Measurements from ENCODE around the gene TMEM120A.

Gene TMEM120A

GRCh38 chr7:75994388-75995051 lies at the start of gene TMEM120A:
Gene TMEM120A (minus strand): TSS chr7:75994595. CDS start chr7:75994570, 25 bp downstream.
- H3K27ac ChIP-seq (ENCODE audit: low read length), result no peak within 1 kb of the TSS
- H3K4me2 ChIP-seq (ENCODE audit: low read depth, low read length), result peak within 1 kb of the TSS; percentile 92
- H3K9ac ChIP-seq (ENCODE audit: low read length), result peak within 1 kb of the TSS; percentile 76
- no peaks in the 10 kb centered on the region for H3K9me2 ChIP-seq (replicated peaks; ENCODE audit: insufficient read depth, low read length)
- H3K27me3 ChIP-seq (replicated peaks; ENCODE audit: insufficient read depth, low read length), result no peaks in the 10 kb centered on the region
- H3K79me2 ChIP-seq (ENCODE audit: low read length), result no peaks in the 10 kb centered on the region
- H3K36me3 ChIP-seq (replicated peaks; ENCODE audit: insufficient read depth, low read length), result no peaks in the 10 kb centered on the region
- H3F3A ChIP-seq (ENCODE audit: insufficient read depth, low read length), result 0 out of 2 replicates have a peak, but pooled peaks cover 3% of the 10 kb centered on the region
- no peaks in the 10 kb centered on the region for H3K4me1 ChIP-seq (ENCODE audit: low read length)
- no peaks in the 10 kb centered on the region for H4K20me1 ChIP-seq (ENCODE audit: insufficient read depth, low read length)
- peak within 1 kb of the TSS; percentile 87 for H3K4me3 ChIP-seq (ENCODE audit: low read length)
- no peaks in the 10 kb centered on the region for H3K9me3 ChIP-seq (replicated peaks; ENCODE audit: insufficient read depth, low read length)
- H2AFZ ChIP-seq (ENCODE audit: low read length), result peak within 1 kb of the TSS; percentile 92
- TF ChIP-seq EZH2phosphoT487 (IDR thresholded peaks at IDR 0.05; ENCODE audit: low read length) (no peak), CTCF (IDR thresholded peaks at IDR 0.05; ENCODE audit: low read length) (no peak), EZH2 (optimal IDR thresholded peaks at IDR 0.05; ENCODE audit: low read depth, low read length) (no peak)
- DNase-seq, result peak; percentile 89

GRCh38 chr7:76040126-76040525 lies 45.7 kb upstream of the TMEM120A start:
- Histone ChIP-seq H3K9ac (ENCODE audit: low read length) (no peak overlapping the region), H4K20me1 (ENCODE audit: insufficient read depth, low read length) (no peaks in the 10 kb centered on the region), H3K9me2 (replicated peaks; ENCODE audit: insufficient read depth, low read length) (no peaks in the 10 kb centered on the region), H3K79me2 (ENCODE audit: low read length) (peaks cover 5% of the 10 kb centered on the region), H3F3A (ENCODE audit: insufficient read depth, low read length) (no peaks in the 10 kb centered on the region), H3K27ac (ENCODE audit: low read length) (no peak overlapping the region), H3K4me1 (ENCODE audit: low read length) (no peaks in the 10 kb centered on the region), H3K27me3 (replicated peaks; ENCODE audit: insufficient read depth, low read length) (no peaks in the 10 kb centered on the region), H2AFZ (ENCODE audit: low read length) (no peak overlapping the region), H3K9me3 (replicated peaks; ENCODE audit: insufficient read depth, low read length) (no peaks in the 10 kb centered on the region), H3K4me3 (ENCODE audit: low read length) (no peak overlapping the region), H3K36me3 (replicated peaks; ENCODE audit: insufficient read depth, low read length) (no peaks in the 10 kb centered on the region), H3K4me2 (ENCODE audit: low read depth, low read length) (no peak overlapping the region)
- no peak for TF ChIP-seq EZH2 (optimal IDR thresholded peaks at IDR 0.05; ENCODE audit: low read depth, low read length)
- no peak for TF ChIP-seq CTCF (IDR thresholded peaks at IDR 0.05; ENCODE audit: low read length)
- no peak for TF ChIP-seq EZH2phosphoT487 (IDR thresholded peaks at IDR 0.05; ENCODE audit: low read length)
- no peak for DNase-seq

DNA sequence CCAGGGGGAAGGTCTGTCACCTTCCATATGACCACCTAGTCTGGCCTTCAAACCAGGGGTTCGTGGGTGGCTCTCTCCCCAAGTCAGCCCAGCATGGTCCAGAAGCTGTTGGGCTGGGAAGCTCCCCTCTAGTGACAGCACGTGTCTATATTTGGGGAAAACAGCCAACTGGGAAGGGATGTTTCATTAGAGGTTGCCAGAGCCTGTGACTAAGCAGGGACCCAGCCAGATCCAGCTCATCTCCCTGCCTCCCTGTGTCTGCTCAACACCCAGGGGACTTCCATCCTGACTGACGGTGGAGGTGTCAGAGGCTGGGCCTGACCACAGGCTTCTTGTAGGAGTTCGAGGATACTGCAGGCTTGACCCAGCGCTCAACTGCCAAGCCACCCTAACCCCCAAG lies 42.9 kb upstream of the TMEM120A start:
- Histone ChIP-seq H3K79me2 (ENCODE audit: low read length) (no peaks in the 10 kb centered on the region), H3K4me1 (ENCODE audit: low read length) (no peaks in the 10 kb centered on the region), H4K20me1 (ENCODE audit: insufficient read depth, low read length) (no peaks in the 10 kb centered on the region), H3K9ac (ENCODE audit: low read length) (no peak overlapping the region), H3K9me3 (replicated peaks; ENCODE audit: insufficient read depth, low read length) (no peaks in the 10 kb centered on the region), H3K4me2 (ENCODE audit: low read depth, low read length) (no peak overlapping the region), H3K4me3 (ENCODE audit: low read length) (no peak overlapping the region), H3F3A (ENCODE audit: insufficient read depth, low read length) (no peaks in the 10 kb centered on the region), H3K9me2 (replicated peaks; ENCODE audit: insufficient read depth, low read length) (no peaks in the 10 kb centered on the region), H3K36me3 (replicated peaks; ENCODE audit: insufficient read depth, low read length) (no peaks in the 10 kb centered on the region), H2AFZ (ENCODE audit: low read length) (no peak overlapping the region), H3K27me3 (replicated peaks; ENCODE audit: insufficient read depth, low read length) (no peaks in the 10 kb centered on the region), H3K27ac (ENCODE audit: low read length) (no peak overlapping the region)
- DNase-seq, result no peak
- TF ChIP-seq EZH2phosphoT487 (IDR thresholded peaks at IDR 0.05; ENCODE audit: low read length) (no peak), CTCF (IDR thresholded peaks at IDR 0.05; ENCODE audit: low read length) (no peak), EZH2 (optimal IDR thresholded peaks at IDR 0.05; ENCODE audit: low read depth, low read length) (no peak)

All from MM.1S (cell line).